Heart left ventricle (tissue), 16 donors: ENCODE measurements around the gene DYNC1LI1. TPM values are rescaled to one million over a fixed set of nuclear protein-coding genes. Genes with fewer than 3 reads are reported as not detected.
A peak's percentile ranks its signal among the peaks of the same experiment; 100 is the strongest.

Source experiments
- ATAC-seq, 4 donors: fragments of 200-7000 bp; cut with Tn5 transposase; one replicate each; pipeline ENCODE4 v1.9.1; 2020 to 2022; ENCODE audit warnings: moderate library complexity in 4 of 4, mild to moderate bottlenecking in 3 of 4, moderate number of reproducible peaks in 1 of 4
- DNase-seq, 5 donors: peaks; one replicate each; pipeline ENCODE4 v3.0.0-alpha.2; 2020
- H3K27ac ChIP-seq, 12 donors: fragments of 200-600 bp; sonication (generic) in 4 of 12; one replicate each; pipeline versions ENCODE4 v1.5.0 to v1.8.0; 2016 to 2022; ENCODE audit warnings: mild to moderate bottlenecking in 2 of 12
- H3K27me3 ChIP-seq, 9 donors: fragments of 200-600 bp; sonication (generic) in 2 of 9; one replicate each; pipeline versions ENCODE4 v1.5.1 to v1.8.0; 2016 to 2022; ENCODE audit warnings: mild to moderate bottlenecking in 3 of 9
- H3K36me3 ChIP-seq, 9 donors: fragments of 200-600 bp; sonication (generic) in 2 of 9; one replicate each; pipeline versions ENCODE4 v1.5.0 to v1.8.0; 2018 to 2022; ENCODE audit warnings: mild to moderate bottlenecking in 2 of 9
- H3K4me1 ChIP-seq, 12 donors: fragments of 200-600 bp; sonication (generic) in 4 of 12; one replicate each; pipeline versions ENCODE4 v1.5.0 to v1.8.0; 2016 to 2022; ENCODE audit warnings: mild to moderate bottlenecking in 3 of 12
- H3K4me3 ChIP-seq, 12 donors: fragments of 200-600 bp; sonication (generic) in 4 of 12; one replicate each; pipeline versions ENCODE4 v1.5.0 to v1.8.0; 2017 to 2022; ENCODE audit warnings: mild to moderate bottlenecking in 9 of 12, moderate library complexity in 4 of 12
- H3K9me3 ChIP-seq, 12 donors: fragments of 200-600 bp; sonication (generic) in 4 of 12; one replicate each; pipeline versions ENCODE4 v1.5.0 to v1.8.0; 2016 to 2022; ENCODE audit warnings: mild to moderate bottlenecking in 1 of 12
- CTCF ChIP-seq, 12 donors: fragments of 200-600 bp; sonication (generic) in 4 of 12; IDR thresholded peaks; one replicate each; pipeline versions ENCODE4 v1.5.0 to v1.8.0; 2018 to 2022; ENCODE audit warnings: antibody characterized with exemption in 12 of 12, mild to moderate bottlenecking in 5 of 12
- POLR2A ChIP-seq, 2 donors: fragments of 450-650 bp; IDR thresholded peaks; one replicate each; pipeline ENCODE4 v1.6.1; 2017; ENCODE audit warnings: antibody characterized with exemption in 2 of 2, mild to moderate bottlenecking in 2 of 2, moderate library complexity in 2 of 2
- WGBS, 4 donors: extraction: QIAGEN DNeasy Blood & Tissue Kit in 2 of 4; methylation state at CpG; one replicate each; pipeline versions ENCODE4 v1.1.5 to v1.1.7; 2013 to 2018; 5-methylcytosine and 5-hydroxymethylcytosine counted together
- intact Hi-C, 10 donors: fragments of 100-400 bp; cut with DNase I; formaldehyde crosslinking; loops; one replicate each; pipeline versions ENCODE4 v1.11.1 to v1.14.2; 2022
- polyA plus RNA-seq, 2 donors: library from polyadenylated mRNA; stranded (reverse); fragments of 200-250 nt; gene quantifications; one replicate each; pipeline ENCODE4 v1.2.3, GENCODE V29; 2013
- total RNA-seq, 9 donors: library from RNA; depleted of rRNA in 2 of 9; stranded (reverse); fragments of >200 nt in 2 of 9; fragmentation: NEBNext Ultra II Directional in 3 of 9; extraction: Animal tissue kit (Norgen Biotek cat#: 25700) in 3 of 9; gene quantifications; one replicate each; pipeline versions ENCODE4 v1.1.0 to v1.2.4, GENCODE V29; 2016 to 2023
- donor health status: ischemic (EF 13 %, LVEDD 7.1; RV severe dilation, severe dysfunction).
- donor health status: healthy with polysubstance abuse.
- donor health status: DM: no; HTN: yes; CAD: no.
- donor health status: DM: no; HTN: no; CAD: no.
- donor health status: ischemic (EF 25% LVEDD 6.9; RV normal size, moderate dysfunction).
- donor health status: ischemic (EF 25% LVEDD 5.7; RV mildly dilated, moderate dysfunction).
- donor health status: healthy.
- donor health status: DM: yes; HTN: yes; CAD: no.
- donor health status: ischemic (EF 35%, LVEDD 5.7; RV mildly dilated, moderate dysfunction).
- donor health status: nonischemic (EF 11% LVEDD 7.7; RV severe dilation, severe dysfunction).
- donor health status: DM: yes; HTN: yes; CAD: no.
- donor health status: PGD.
- donor health status: ischemic (EF 29% LVEDD 5.4; RV normal size, mild dysfunction).
- donor health status: nonischemic (EF 23%, LVEDD 6.1; RV moderate dilation, normal function).

Gene DYNC1LI1
- total and polyA plus RNA-seq, 11 donors: 28.8 to 65.0 (median 55.9) TPM

- Histone ChIP-seq H3K4me3 (peak overlapping the region; percentile 65 to 99 (median 86)), H3K27ac (peak overlapping the region; percentile 84 to 99 (median 98)), H3K9me3 (no peaks in the 10 kb centered on the region), H3K36me3 (peaks cover 0 to 18% (median 10%) of the 10 kb centered on the region in 9 donors), H3K27me3 (no peaks in the 10 kb centered on the region), H3K4me1 (peaks cover 4 to 47% (median 34%) of the 10 kb centered on the region in 12 donors)
- ATAC-seq (peak; percentile 19 to 66 (median 47)), DNase-seq (peak; percentile 43 to 83 (median 70))
- WGBS, 4 donors: 1 to 2% (median 2%) methylated on average over 28 to 40 of the region's 40 CpGs
- intact Hi-C loops: loop anchor here in 7 of 10 donors (5.0 to 10.0 kb wide), 5 partner anchors 55 to 165 kb away; partner anchors contain the start of gene CMTM6 (in 3 of the 7)
- TF ChIP-seq CTCF (IDR thresholded peaks at IDR 0.05) (no peak), POLR2A (IDR thresholded peaks at IDR 0.05) (no peak)
Measured at GRCh38 chr3:32569540-32570420, 878 bp downstream of the DYNC1LI1 start.

GRCh38 chr3:32568953-32569352 lies 1.7 kb downstream of the DYNC1LI1 start:
- intact Hi-C loops: loop anchor here in 1 of 10 donors (10.0 kb wide), 1 partner anchor 164 kb away; no protein-coding TSS in a partner anchor
- Histone ChIP-seq H3K27ac (peak overlapping the region in 5 of 12 donors; percentile 92 to 99 (median 98)), H3K36me3 (peaks cover 0 to 18% (median 10%) of the 10 kb centered on the region in 9 donors), H3K4me3 (peak overlapping the region in 11 of 12 donors; percentile 65 to 99 (median 85)), H3K27me3 (no peaks in the 10 kb centered on the region), H3K9me3 (no peaks in the 10 kb centered on the region), H3K4me1 (peaks cover 4 to 51% (median 39%) of the 10 kb centered on the region in 12 donors)
- no peak for DNase-seq
- no peak for TF ChIP-seq POLR2A (IDR thresholded peaks at IDR 0.05)
- TF ChIP-seq CTCF (IDR thresholded peaks at IDR 0.05): no peak
- no peak for ATAC-seq
- 67 to 75% (median 72%) methylated on average over 2 of the region's 2 CpGs for WGBS, 4 donors

GRCh38 chr3:32564195-32564594 lies 6.5 kb downstream of the DYNC1LI1 start:
- ATAC-seq (no peak), DNase-seq (no peak)
- TF ChIP-seq CTCF (IDR thresholded peaks at IDR 0.05) (no peak), POLR2A (IDR thresholded peaks at IDR 0.05) (no peak)
- 90 to 100% (median 97%) methylated on average over 1 of the region's 1 CpG for WGBS, 4 donors
- Histone ChIP-seq H3K4me3 (no peak overlapping the region), H3K9me3 (no peaks in the 10 kb centered on the region), H3K4me1 (peaks cover 4 to 45% (median 35%) of the 10 kb centered on the region in 12 donors), H3K27ac (no peak overlapping the region), H3K36me3 (peaks cover 0 to 22% (median 13%) of the 10 kb centered on the region in 9 donors), H3K27me3 (no peaks in the 10 kb centered on the region)
- intact Hi-C loops: loop anchor here in 1 of 10 donors (10.0 kb wide), 1 partner anchor 159 kb away; no protein-coding TSS in a partner anchor

- intact Hi-C loops: loop anchor here in 1 of 10 donors (10.0 kb wide), 1 partner anchor 158 kb away; no protein-coding TSS in a partner anchor
- no peaks in the 10 kb centered on the region for H3K27me3 ChIP-seq
- H3K36me3 ChIP-seq: peaks cover 0 to 22% (median 13%) of the 10 kb centered on the region in 9 donors
- H3K9me3 ChIP-seq: no peaks in the 10 kb centered on the region
- H3K27ac ChIP-seq: no peak overlapping the region
- 90 to 95% (median 92%) methylated on average over 7 of the region's 7 CpGs for WGBS, 4 donors
- ATAC-seq: no peak
- H3K4me1 ChIP-seq: peaks cover 0 to 31% (median 22%) of the 10 kb centered on the region in 12 donors
- TF ChIP-seq POLR2A (IDR thresholded peaks at IDR 0.05) (no peak), CTCF (IDR thresholded peaks at IDR 0.05) (no peak)
- H3K4me3 ChIP-seq: no peak overlapping the region
- no peak for DNase-seq
Measured at GRCh38 chr3:32562640-32563039, 8.0 kb downstream of the DYNC1LI1 start.
